CD14-positive monocyte (primary cell): Measurements from ENCODE around the gene SEC16B. TPM values are rescaled to one million over a fixed set of nuclear protein-coding genes. Genes with fewer than 3 reads are reported as not detected.
A peak's percentile ranks its signal among the peaks of the same experiment; 100 is the strongest.

Source experiments
- DNase-seq, 3 donors: peaks; one replicate each; pipeline ENCODE4 v3.0.0-alpha.2; 2011 to 2022
- H2AFZ ChIP-seq: 2 replicates; pipeline ENCODE4 v1.6.0; 2012; ENCODE audit warnings: mild to moderate bottlenecking, low read depth, low read length, inconsistent platforms; ENCODE audit not compliant: insufficient read depth, poor library complexity, severe bottlenecking
- H3K27ac ChIP-seq, 2 donors: 1 replicate in 1 of 2; 2 replicates in 1 of 2; pipeline ENCODE4 v1.5.1; 2012 to 2013; ENCODE audit warnings: low read length in 2 of 2, control low read depth in 1 of 2, inconsistent platforms in 1 of 2, low read depth in 1 of 2, mild to moderate bottlenecking in 1 of 2
- H3K27me3 ChIP-seq, 2 donors: one replicate each; pipeline versions ENCODE4 v1.6.0 to v1.6.1; 2011 to 2013; ENCODE audit warnings: low read length in 2 of 2; ENCODE audit not compliant: control insufficient read depth in 2 of 2, insufficient read depth in 2 of 2
- H3K36me3 ChIP-seq, 2 donors: replicated peaks in 1 of 2; 1 replicate in 1 of 2; 2 replicates in 1 of 2; pipeline versions ENCODE4 v1.5.1 to v1.6.1; 2012 to 2013; ENCODE audit warnings: low read length in 2 of 2, control low read depth in 1 of 2, inconsistent platforms in 1 of 2, mild to moderate bottlenecking in 1 of 2; ENCODE audit not compliant: insufficient read depth in 2 of 2, control insufficient read depth in 1 of 2
- H3K4me1 ChIP-seq, 2 donors: 1 replicate in 1 of 2; 2 replicates in 1 of 2; pipeline versions ENCODE4 v1.5.1 to v1.6.1; 2012 to 2013; ENCODE audit warnings: low read length in 2 of 2, control low read depth in 1 of 2, inconsistent platforms in 1 of 2, mild to moderate bottlenecking in 1 of 2, moderate library complexity in 1 of 2; ENCODE audit not compliant: insufficient read depth in 2 of 2, control insufficient read depth in 1 of 2
- H3K4me2 ChIP-seq: replicated peaks from 2 replicates; pipeline ENCODE3; 2012; ENCODE audit warnings: low read length, moderate library complexity, mild to moderate bottlenecking; ENCODE audit not compliant: poor library complexity, severe bottlenecking; ENCODE audit errors: extremely low read depth
- H3K4me3 ChIP-seq, 3 experiments: fragments of 200-600 bp in 1 of 3; sonication (generic) in 1 of 3; replicated peaks in 1 of 3; 1 replicate in 2 of 3; 2 replicates in 1 of 3; pipeline ENCODE4 v1.5.1; 2011 to 2013; ENCODE audit warnings: low read length in 3 of 3, mild to moderate bottlenecking in 3 of 3, control low read depth in 2 of 3, low read depth in 2 of 3, inconsistent platforms in 1 of 3, moderate library complexity in 1 of 3
- H3K79me2 ChIP-seq: 2 replicates; pipeline ENCODE4 v1.6.0; 2012; ENCODE audit warnings: mild to moderate bottlenecking, control low read depth, inconsistent platforms, low read length, moderate library complexity; ENCODE audit not compliant: insufficient read depth
- H3K9ac ChIP-seq: 2 replicates; pipeline ENCODE4 v1.6.0; 2017; ENCODE audit warnings: low read length, mild to moderate bottlenecking; ENCODE audit not compliant: insufficient read depth, poor library complexity, severe bottlenecking
- H3K9me3 ChIP-seq, 2 donors: replicated peaks in 1 of 2; 1 replicate in 1 of 2; 2 replicates in 1 of 2; pipeline versions ENCODE4 v1.5.1 to v1.6.1; 2012 to 2013; ENCODE audit warnings: low read length in 2 of 2, control low read depth in 1 of 2; ENCODE audit not compliant: control insufficient read depth in 1 of 2, insufficient read depth in 1 of 2
- H4K20me1 ChIP-seq: 2 replicates; pipeline ENCODE4 v1.6.0; 2012; ENCODE audit warnings: mild to moderate bottlenecking, low read length, control low read depth, moderate library complexity; ENCODE audit not compliant: insufficient read depth
- H3K27ac Mint-ChIP-seq, 7 donors: one replicate each; pipeline ENCODE4 v1.8.0; 2020; ENCODE audit warnings: mild to moderate bottlenecking in 7 of 7, mixed read lengths in 7 of 7, moderate library complexity in 6 of 7, inconsistent platforms in 2 of 7
- H3K27me3 Mint-ChIP-seq, 3 donors: one replicate each; pipeline ENCODE4 v1.8.0; 2021 to 2022; ENCODE audit warnings: low read depth in 3 of 3, mild to moderate bottlenecking in 3 of 3, mixed read lengths in 3 of 3, moderate library complexity in 3 of 3, inconsistent platforms in 1 of 3
- H3K36me3 Mint-ChIP-seq, 2 donors: one replicate each; pipeline ENCODE4 v1.8.0; 2020; ENCODE audit warnings: mixed read lengths in 2 of 2, inconsistent platforms in 1 of 2, mild to moderate bottlenecking in 1 of 2
- H3K4me1 Mint-ChIP-seq: one replicate; pipeline ENCODE4 v1.8.0; 2020; ENCODE audit warnings: mild to moderate bottlenecking, mixed read lengths
- H3K4me3 Mint-ChIP-seq, 2 donors: one replicate each; pipeline ENCODE4 v1.8.0; 2020; ENCODE audit warnings: mild to moderate bottlenecking in 2 of 2, mixed read lengths in 2 of 2, moderate library complexity in 1 of 2
- H3K9me3 Mint-ChIP-seq, 7 donors: one replicate each; pipeline ENCODE4 v1.8.0; 2020 to 2022; ENCODE audit warnings: mixed read lengths in 7 of 7, mild to moderate bottlenecking in 6 of 7, moderate library complexity in 6 of 7, inconsistent platforms in 2 of 7
- WGBS: methylation state at CpG from one replicate; pipeline ENCODE4 v1.1.5; 2013; ENCODE audit warnings: missing lambda C conversion rate; ENCODE audit not compliant: insufficient coverage; 5-methylcytosine and 5-hydroxymethylcytosine counted together
- intact Hi-C, 2 donors: fragments of 100-400 bp; cut with micrococcal nuclease; formaldehyde crosslinking; loops; one replicate each; pipeline versions ENCODE4 v1.15.0 to v1.15.1; 2023
- polyA plus RNA-seq, 3 donors: library from polyadenylated mRNA; depleted of rRNA in 1 of 3; unstranded in 2 of 3; stranded (reverse) in 1 of 3; fragments of 300-500 nt in 2 of 3; fragments of >200 nt in 1 of 3; fragmentation: Illumina TruSeq in 2 of 3; gene quantifications; 1 replicate in 2 of 3; 2 replicates in 1 of 3; pipeline ENCODE4 v1.2.3, GENCODE V29; 2012 to 2021
- TF ChIP-seq, protein P1 (sequence below): fragments of 200-600 bp; IDR thresholded peaks from one replicate; pipeline ENCODE4 v1.8.0; 2022; ENCODE audit warnings: antibody characterized with exemption, mild to moderate bottlenecking

The SEC16B gene
- polyA plus RNA-seq, 3 donors = 0.10 to 2.0 TPM; not detected in 1

DNA sequence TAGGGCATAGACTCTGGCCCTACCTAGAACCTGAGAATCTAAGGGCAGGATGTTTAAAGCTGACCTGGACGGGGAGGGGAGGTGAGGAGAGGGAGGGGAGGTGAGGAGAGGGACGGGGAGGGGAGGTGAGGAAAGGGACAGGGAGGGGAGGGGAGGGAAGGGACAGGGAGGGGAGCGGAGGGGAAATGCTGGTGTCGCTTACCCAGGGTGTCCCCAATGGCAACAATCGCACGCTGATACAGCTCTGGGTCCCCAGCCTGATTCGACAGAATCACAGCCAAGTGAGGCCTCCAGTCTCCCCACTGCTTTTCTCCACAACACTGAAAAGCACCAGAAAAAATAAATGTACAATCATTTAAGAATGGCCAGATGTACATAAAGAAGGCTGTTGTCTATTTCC is 22.2 kb downstream of the SEC16B start:
- H3K27me3 ChIP-seq = no peaks in the 10 kb centered on the region
- Mint-ChIP-seq H3K36me3 (no peaks in the 10 kb centered on the region), H3K9me3 (peaks cover 0 to 2% (median 0%) of the 10 kb centered on the region in 7 donors), H3K4me1 (peaks cover 28% of the 10 kb centered on the region), H3K27me3 (peaks cover 0 to 3% (median 0%) of the 10 kb centered on the region in 3 donors), H3K27ac (no peak overlapping the region), H3K4me3 (no peak overlapping the region)
- H3K36me3 ChIP-seq = no peaks in the 10 kb centered on the region
- H3K4me2 ChIP-seq = no peak overlapping the region
- no peak overlapping the region for H3K9ac ChIP-seq
- H3K9me3 ChIP-seq = no peaks in the 10 kb centered on the region
- peaks cover 20% of the 10 kb centered on the region in 2 donors for H3K4me1 ChIP-seq
- no peaks in the 10 kb centered on the region for H4K20me1 ChIP-seq
- TF ChIP-seq, protein P1, sequence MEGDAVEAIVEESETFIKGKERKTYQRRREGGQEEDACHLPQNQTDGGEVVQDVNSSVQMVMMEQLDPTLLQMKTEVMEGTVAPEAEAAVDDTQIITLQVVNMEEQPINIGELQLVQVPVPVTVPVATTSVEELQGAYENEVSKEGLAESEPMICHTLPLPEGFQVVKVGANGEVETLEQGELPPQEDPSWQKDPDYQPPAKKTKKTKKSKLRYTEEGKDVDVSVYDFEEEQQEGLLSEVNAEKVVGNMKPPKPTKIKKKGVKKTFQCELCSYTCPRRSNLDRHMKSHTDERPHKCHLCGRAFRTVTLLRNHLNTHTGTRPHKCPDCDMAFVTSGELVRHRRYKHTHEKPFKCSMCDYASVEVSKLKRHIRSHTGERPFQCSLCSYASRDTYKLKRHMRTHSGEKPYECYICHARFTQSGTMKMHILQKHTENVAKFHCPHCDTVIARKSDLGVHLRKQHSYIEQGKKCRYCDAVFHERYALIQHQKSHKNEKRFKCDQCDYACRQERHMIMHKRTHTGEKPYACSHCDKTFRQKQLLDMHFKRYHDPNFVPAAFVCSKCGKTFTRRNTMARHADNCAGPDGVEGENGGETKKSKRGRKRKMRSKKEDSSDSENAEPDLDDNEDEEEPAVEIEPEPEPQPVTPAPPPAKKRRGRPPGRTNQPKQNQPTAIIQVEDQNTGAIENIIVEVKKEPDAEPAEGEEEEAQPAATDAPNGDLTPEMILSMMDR = no peak
- intact Hi-C loops = no loop called here
- H2AFZ ChIP-seq = no peak overlapping the region
- H3K27ac ChIP-seq = no peak overlapping the region
- 79% methylated on average over 5 of the region's 7 CpGs for WGBS
- H3K79me2 ChIP-seq = no peaks in the 10 kb centered on the region
- no peak overlapping the region for H3K4me3 ChIP-seq
- no peak for DNase-seq

DNA sequence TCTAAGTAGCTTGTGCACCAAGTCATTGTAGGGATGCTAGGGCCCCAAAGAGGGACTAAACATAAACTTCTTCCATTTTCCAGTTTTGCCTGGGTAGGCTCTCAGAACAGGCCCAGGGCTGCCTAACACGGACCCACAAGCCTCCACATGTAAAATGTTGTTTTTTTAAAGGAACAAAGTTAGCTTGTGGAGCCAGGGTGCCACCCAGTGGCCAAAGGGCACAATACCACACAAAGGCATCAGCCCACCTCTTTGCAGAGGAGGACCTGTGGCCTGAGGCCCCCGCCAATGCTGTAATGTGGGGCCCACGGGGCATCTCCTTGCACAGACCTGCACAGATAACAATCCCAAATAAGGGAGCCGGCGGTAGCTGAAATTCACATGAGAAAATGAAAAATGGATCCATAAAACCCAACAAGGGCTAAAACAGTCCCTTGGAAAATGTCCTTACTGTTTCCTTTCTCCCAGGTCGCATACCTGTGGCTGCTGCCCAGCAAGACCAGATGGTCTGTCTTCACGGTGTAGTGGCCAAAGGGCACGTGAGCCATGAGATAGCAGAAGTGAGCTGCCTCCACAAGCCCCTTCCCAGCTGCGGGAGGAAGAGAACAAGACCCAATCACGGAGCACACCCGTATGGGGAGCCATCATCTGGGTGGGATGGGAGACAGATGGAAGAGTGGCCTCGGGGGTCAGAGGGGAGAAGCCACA is 23.8 kb downstream of the SEC16B start:
- no peaks in the 10 kb centered on the region for H4K20me1 ChIP-seq
- no peak overlapping the region for H3K4me3 Mint-ChIP-seq
- no peaks in the 10 kb centered on the region for H3K27me3 ChIP-seq
- no peak overlapping the region for H2AFZ ChIP-seq
- no peaks in the 10 kb centered on the region for H3K36me3 Mint-ChIP-seq
- no peak overlapping the region for H3K27ac Mint-ChIP-seq
- H3K27ac ChIP-seq = no peak overlapping the region
- H3K4me3 ChIP-seq = no peak overlapping the region
- H3K9me3 ChIP-seq = no peaks in the 10 kb centered on the region
- H3K79me2 ChIP-seq = no peaks in the 10 kb centered on the region
- DNase-seq = peak; percentile 9 to 24 (median 10)
- 56% methylated on average over 5 of the region's 12 CpGs for WGBS
- H3K4me1 Mint-ChIP-seq = peaks cover 28% of the 10 kb centered on the region
- peaks cover 20% of the 10 kb centered on the region in 2 donors for H3K4me1 ChIP-seq
- TF ChIP-seq, protein P1 = peak; percentile 85
- H3K9ac ChIP-seq = no peak overlapping the region
- no peak overlapping the region for H3K4me2 ChIP-seq
- H3K36me3 ChIP-seq = no peaks in the 10 kb centered on the region
- peaks cover 0 to 2% (median 0%) of the 10 kb centered on the region in 7 donors for H3K9me3 Mint-ChIP-seq
- intact Hi-C loops = no loop called here
- H3K27me3 Mint-ChIP-seq = peaks cover 0 to 3% (median 0%) of the 10 kb centered on the region in 3 donors
